HG02885 (cell line): ENCODE results near the gene FAM89B.

ENCODE experiments used
- ATAC-seq: cut with Tn5 transposase; IDR thresholded peaks from one replicate; pipeline ENCODE4 v1.9.1; 2021; ENCODE audit warnings: mild to moderate bottlenecking; ENCODE audit not compliant: unreplicated experiment, poor library complexity

The FAM89B gene

DNA sequence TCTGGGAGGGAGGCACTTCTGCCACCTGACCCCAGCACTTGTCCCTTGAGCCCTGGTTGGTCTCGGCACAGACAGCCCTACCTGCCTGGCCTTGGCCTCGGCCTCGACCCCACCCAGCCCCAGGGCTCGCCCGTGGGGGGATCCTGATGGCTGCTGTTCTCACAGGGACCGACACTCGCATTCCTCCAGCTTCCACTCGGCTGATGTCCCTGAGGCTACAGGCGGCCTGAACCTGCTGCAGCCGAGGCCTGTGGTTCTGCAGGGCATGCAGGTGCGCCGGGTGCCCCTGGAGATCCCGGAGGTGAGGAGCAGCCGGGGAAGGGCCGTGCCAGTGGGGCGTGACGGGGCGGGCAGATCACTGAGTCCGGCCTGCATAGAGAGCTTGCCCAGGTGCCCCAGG, 48.3 kb downstream of the FAM89B start:
- ATAC-seq = no peak

DNA sequence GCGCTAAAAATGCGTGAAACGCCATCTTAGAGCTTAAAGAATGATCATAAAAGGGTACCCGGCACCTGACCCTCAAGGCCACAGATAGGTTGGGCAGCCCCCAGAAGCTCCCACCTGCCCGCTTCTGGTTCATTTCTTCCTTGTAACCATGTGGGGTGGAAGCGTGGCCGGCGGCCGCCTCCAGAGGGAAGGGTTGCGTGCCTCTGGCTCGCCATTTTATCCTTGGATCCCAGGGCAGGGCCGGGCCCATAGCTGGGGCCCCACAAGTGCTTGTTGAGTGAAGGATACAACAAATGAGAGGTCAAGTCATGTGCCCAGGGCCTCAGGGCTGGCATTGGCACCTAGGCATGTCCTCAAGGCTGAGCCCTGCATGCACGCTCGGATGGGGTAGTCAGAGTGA, 49.1 kb downstream of the FAM89B start:
- ATAC-seq = no peak

DNA sequence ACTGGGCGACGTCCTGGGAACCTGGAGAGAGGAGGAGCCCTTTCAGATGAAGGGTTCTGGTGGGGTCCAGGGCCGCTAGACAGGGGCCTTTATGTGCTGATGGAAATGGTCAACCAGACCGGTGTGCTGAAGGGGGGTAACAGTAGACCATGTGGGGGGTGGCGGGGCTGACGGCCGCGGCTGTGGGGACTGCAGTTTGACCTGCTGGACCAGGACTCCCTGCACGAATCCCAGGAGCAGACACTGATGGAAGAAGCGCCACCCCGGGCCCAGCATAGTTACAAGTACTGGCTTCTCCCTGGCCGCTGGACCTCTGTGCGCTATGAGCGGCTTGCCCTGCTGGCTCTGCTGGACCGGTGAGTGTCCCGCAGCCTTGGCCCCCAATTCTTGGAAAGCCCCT, 49.7 kb downstream of the FAM89B start:
- no peak for ATAC-seq

DNA sequence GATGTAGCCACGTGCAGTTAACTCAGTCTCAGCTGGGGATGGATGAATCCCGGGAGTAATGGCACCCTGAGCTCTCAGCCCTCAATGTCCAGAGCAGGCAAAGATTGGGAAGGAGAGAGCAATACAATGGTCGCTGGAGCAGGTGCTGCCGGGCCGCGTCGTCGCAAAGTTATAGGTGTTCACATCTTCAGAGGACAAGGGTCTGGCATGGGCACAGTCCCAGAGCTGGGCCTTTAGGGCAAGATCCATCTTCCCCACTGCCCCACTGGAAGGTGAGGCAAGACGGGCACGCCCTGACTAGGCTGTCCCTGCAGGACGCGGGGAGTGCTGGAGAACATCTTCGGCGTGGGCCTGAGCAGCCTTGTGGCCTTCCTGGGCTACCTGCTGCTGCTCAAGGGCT, 50.8 kb downstream of the FAM89B start:
- ATAC-seq = no peak
